ENCODE measurements around the gene NDUFAF3. TPM values are rescaled to one million over a fixed set of nuclear protein-coding genes. Genes with fewer than 3 reads are reported as not detected.

Gene NDUFAF3
- total and polyA plus RNA-seq, 10 of the 15 experiments (the other 5 are each of a cell fraction or from before 2014, with no cell fraction given), result 25.4 to 228 (median 63.9) TPM

DNA sequence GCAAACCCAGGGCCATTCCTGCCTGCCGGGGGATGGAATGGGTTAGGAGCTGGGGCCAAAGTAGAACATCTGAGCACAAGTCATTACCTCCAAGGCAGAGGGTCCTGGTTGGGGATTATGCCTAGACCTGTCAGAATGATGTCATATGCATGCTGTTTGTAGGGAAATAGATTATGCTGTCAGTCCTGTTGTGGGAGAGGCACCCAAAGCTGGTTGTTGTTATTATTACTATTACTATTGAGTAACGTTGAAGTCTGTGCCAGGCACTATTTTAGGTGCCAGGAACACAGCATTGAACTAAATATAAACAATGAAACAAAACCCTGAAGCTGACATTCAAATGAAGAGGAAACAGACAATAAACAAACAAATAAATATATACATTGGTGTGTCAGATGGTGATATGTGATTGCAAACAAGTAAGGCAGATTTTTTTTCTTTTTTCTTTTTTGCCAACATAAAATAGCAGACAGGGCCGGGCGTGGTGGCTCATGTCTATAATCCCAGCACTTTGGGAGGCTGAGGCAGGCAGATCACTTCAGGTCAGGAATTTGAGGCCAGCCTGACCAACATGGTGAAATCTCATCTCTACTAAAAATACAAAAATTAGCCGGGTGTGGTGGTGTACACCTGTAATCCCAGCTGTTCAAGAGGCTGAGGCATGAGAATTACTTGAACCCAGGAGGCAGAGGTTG is 29.9 kb upstream of the NDUFAF3 start (continued):
- TF ChIP-seq, protein P1, sequence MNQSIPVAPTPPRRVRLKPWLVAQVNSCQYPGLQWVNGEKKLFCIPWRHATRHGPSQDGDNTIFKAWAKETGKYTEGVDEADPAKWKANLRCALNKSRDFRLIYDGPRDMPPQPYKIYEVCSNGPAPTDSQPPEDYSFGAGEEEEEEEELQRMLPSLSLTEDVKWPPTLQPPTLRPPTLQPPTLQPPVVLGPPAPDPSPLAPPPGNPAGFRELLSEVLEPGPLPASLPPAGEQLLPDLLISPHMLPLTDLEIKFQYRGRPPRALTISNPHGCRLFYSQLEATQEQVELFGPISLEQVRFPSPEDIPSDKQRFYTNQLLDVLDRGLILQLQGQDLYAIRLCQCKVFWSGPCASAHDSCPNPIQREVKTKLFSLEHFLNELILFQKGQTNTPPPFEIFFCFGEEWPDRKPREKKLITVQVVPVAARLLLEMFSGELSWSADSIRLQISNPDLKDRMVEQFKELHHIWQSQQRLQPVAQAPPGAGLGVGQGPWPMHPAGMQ (IDR thresholded peaks at IDR 0.05; ENCODE audit: borderline replicate concordance), result no peak

DNA sequence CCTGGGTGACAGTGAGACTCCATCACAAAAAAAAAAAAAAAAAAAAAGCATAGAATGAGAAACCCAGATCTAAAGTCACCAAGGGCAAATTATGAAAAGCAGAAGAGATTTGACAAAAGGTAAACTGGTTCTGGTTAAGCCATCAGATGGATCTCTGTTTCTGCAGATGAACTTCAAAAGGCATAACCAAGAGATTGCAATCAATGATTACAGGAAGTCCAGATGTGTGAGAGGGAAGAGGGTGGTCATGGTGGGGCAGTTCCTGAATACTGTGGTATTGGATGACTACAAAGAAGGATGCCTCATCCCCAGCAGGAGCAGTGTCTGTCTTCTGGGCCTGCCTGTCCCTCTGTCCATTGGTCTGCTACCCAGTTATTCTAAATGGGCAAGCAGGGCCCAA is 28.1 kb upstream of the NDUFAF3 start:
- in situ Hi-C loops (cut with MboI), result no loop called here
- Histone ChIP-seq H3K4me1 (ENCODE audit: control insufficient read depth, insufficient read depth, low read length) (peaks cover 18% of the 10 kb centered on the region), H2AFZ (ENCODE audit: control insufficient read depth, low read depth, low read length) (no peak overlapping the region), H3K27me3 (replicated peaks in 1 of 2; ENCODE audit: control insufficient read depth in 2 of 2, insufficient read depth in 2 of 2, low read length in 1 of 2) (no peaks in the 10 kb centered on the region), H3K9ac (ENCODE audit: control insufficient read depth, insufficient read depth, low read length) (no peak overlapping the region), H3K27ac (ENCODE audit: control insufficient read depth, insufficient read depth) (no peak overlapping the region), H3K4me2 (ENCODE audit: control insufficient read depth, insufficient read depth) (no peak overlapping the region), H3K36me3 (ENCODE audit: control insufficient read depth in 2 of 2, insufficient read depth in 2 of 2, low read length in 1 of 2) (no peaks in the 10 kb centered on the region), H3K9me3 (replicated peaks; ENCODE audit: control insufficient read depth, insufficient read depth, low read length) (no peaks in the 10 kb centered on the region), H3K4me3 (no peak overlapping the region), H4K20me1 (ENCODE audit: control insufficient read depth, insufficient read depth) (no peaks in the 10 kb centered on the region), H3K79me2 (ENCODE audit: control insufficient read depth, insufficient read depth, low read length) (peaks cover 28% of the 10 kb centered on the region)
- DNase-seq (ENCODE audit: low read depth, low spot score) (no peak), FAIRE-seq (no peak), ATAC-seq (no peak)
- ChIA-PET SMC1A (ENCODE audit: uncharacterized antibody, unreplicated experiment) (no interaction called here), CTCF (no interaction called here), RAD21 (ENCODE audit: unreplicated experiment) (interaction anchor here (1.1 kb wide), 1 partner anchor 36 kb away, joined by 3 read pairs; the partner anchor contains the start of gene IMPDH2), POLR2A (interaction anchor here (1.1 kb wide), 1 partner anchor 13 kb away, joined by 5 read pairs; the partner anchor contains the start of gene WDR6)
- no TSS peak for BruUV-seq (replicated peaks)
- intact Hi-C loops (cut with micrococcal nuclease; ENCODE audit: unreplicated experiment), result no loop called here
- TF ChIP-seq, protein P2, sequence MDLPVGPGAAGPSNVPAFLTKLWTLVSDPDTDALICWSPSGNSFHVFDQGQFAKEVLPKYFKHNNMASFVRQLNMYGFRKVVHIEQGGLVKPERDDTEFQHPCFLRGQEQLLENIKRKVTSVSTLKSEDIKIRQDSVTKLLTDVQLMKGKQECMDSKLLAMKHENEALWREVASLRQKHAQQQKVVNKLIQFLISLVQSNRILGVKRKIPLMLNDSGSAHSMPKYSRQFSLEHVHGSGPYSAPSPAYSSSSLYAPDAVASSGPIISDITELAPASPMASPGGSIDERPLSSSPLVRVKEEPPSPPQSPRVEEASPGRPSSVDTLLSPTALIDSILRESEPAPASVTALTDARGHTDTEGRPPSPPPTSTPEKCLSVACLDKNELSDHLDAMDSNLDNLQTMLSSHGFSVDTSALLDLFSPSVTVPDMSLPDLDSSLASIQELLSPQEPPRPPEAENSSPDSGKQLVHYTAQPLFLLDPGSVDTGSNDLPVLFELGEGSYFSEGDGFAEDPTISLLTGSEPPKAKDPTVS (IDR thresholded peaks at IDR 0.05; ENCODE audit: low read depth, low read length), result no peak
- TF ChIP-seq CBX5 (IDR thresholded peaks at IDR 0.05; ENCODE audit: low read depth) (no peak), ZZZ3 (IDR thresholded peaks at IDR 0.05; ENCODE audit: control insufficient read depth, insufficient read length, low read depth) (no peak), NRF1 (conservative IDR thresholded peaks at IDR 0.05; ENCODE audit: low read depth, low read length) (no peak), FOXM1 (IDR thresholded peaks at IDR 0.05; ENCODE audit: low read depth, low read length) (no peak), WRNIP1 (IDR thresholded peaks at IDR 0.05; ENCODE audit: borderline replicate concordance, low read depth, low read length) (no peak), ASH2L (IDR thresholded peaks at IDR 0.05; ENCODE audit: borderline replicate concordance, low read depth) (no peak), ZNF217 (IDR thresholded peaks at IDR 0.05) (no peak)
- TF ChIP-seq, protein P3, sequence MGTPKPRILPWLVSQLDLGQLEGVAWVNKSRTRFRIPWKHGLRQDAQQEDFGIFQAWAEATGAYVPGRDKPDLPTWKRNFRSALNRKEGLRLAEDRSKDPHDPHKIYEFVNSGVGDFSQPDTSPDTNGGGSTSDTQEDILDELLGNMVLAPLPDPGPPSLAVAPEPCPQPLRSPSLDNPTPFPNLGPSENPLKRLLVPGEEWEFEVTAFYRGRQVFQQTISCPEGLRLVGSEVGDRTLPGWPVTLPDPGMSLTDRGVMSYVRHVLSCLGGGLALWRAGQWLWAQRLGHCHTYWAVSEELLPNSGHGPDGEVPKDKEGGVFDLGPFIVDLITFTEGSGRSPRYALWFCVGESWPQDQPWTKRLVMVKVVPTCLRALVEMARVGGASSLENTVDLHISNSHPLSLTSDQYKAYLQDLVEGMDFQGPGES (IDR thresholded peaks at IDR 0.05), result no peak
- TF ChIP-seq, protein P4, sequence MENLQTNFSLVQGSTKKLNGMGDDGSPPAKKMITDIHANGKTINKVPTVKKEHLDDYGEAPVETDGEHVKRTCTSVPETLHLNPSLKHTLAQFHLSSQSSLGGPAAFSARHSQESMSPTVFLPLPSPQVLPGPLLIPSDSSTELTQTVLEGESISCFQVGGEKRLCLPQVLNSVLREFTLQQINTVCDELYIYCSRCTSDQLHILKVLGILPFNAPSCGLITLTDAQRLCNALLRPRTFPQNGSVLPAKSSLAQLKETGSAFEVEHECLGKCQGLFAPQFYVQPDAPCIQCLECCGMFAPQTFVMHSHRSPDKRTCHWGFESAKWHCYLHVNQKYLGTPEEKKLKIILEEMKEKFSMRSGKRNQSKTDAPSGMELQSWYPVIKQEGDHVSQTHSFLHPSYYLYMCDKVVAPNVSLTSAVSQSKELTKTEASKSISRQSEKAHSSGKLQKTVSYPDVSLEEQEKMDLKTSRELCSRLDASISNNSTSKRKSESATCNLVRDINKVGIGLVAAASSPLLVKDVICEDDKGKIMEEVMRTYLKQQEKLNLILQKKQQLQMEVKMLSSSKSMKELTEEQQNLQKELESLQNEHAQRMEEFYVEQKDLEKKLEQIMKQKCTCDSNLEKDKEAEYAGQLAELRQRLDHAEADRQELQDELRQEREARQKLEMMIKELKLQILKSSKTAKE (IDR thresholded peaks at IDR 0.05; ENCODE audit: low read depth, poor library complexity, severe bottlenecking), result no peak
- TF ChIP-seq, protein P5, sequence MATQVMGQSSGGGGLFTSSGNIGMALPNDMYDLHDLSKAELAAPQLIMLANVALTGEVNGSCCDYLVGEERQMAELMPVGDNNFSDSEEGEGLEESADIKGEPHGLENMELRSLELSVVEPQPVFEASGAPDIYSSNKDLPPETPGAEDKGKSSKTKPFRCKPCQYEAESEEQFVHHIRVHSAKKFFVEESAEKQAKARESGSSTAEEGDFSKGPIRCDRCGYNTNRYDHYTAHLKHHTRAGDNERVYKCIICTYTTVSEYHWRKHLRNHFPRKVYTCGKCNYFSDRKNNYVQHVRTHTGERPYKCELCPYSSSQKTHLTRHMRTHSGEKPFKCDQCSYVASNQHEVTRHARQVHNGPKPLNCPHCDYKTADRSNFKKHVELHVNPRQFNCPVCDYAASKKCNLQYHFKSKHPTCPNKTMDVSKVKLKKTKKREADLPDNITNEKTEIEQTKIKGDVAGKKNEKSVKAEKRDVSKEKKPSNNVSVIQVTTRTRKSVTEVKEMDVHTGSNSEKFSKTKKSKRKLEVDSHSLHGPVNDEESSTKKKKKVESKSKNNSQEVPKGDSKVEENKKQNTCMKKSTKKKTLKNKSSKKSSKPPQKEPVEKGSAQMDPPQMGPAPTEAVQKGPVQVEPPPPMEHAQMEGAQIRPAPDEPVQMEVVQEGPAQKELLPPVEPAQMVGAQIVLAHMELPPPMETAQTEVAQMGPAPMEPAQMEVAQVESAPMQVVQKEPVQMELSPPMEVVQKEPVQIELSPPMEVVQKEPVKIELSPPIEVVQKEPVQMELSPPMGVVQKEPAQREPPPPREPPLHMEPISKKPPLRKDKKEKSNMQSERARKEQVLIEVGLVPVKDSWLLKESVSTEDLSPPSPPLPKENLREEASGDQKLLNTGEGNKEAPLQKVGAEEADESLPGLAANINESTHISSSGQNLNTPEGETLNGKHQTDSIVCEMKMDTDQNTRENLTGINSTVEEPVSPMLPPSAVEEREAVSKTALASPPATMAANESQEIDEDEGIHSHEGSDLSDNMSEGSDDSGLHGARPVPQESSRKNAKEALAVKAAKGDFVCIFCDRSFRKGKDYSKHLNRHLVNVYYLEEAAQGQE (IDR thresholded peaks at IDR 0.05; ENCODE audit: low read depth, low read length), result no peak

Measured in GM12878 (cell line).